GM12875 (cell line): ENCODE results near the gene DNAH17.

Source experiments
- H3K4me3 ChIP-seq: one replicate; pipeline ENCODE4 v1.5.1; 2011; ENCODE audit warnings: low read depth, low read length, control low read depth
- TF ChIP-seq, protein P1 (sequence below): IDR thresholded peaks from 2 replicates; pipeline ENCODE4 v1.5.1; 2011; ENCODE audit warnings: low read depth, mild to moderate bottlenecking, control low read depth, inconsistent platforms, low read length, moderate library complexity, borderline replicate concordance; ENCODE audit not compliant: insufficient read depth

DNAH17 gene

GRCh38 chr17:78499715-78500540 is 77.3 kb downstream of the DNAH17 start:
- no peak overlapping the region for H3K4me3 ChIP-seq
- TF ChIP-seq, protein P1, sequence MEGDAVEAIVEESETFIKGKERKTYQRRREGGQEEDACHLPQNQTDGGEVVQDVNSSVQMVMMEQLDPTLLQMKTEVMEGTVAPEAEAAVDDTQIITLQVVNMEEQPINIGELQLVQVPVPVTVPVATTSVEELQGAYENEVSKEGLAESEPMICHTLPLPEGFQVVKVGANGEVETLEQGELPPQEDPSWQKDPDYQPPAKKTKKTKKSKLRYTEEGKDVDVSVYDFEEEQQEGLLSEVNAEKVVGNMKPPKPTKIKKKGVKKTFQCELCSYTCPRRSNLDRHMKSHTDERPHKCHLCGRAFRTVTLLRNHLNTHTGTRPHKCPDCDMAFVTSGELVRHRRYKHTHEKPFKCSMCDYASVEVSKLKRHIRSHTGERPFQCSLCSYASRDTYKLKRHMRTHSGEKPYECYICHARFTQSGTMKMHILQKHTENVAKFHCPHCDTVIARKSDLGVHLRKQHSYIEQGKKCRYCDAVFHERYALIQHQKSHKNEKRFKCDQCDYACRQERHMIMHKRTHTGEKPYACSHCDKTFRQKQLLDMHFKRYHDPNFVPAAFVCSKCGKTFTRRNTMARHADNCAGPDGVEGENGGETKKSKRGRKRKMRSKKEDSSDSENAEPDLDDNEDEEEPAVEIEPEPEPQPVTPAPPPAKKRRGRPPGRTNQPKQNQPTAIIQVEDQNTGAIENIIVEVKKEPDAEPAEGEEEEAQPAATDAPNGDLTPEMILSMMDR: no peak

DNA sequence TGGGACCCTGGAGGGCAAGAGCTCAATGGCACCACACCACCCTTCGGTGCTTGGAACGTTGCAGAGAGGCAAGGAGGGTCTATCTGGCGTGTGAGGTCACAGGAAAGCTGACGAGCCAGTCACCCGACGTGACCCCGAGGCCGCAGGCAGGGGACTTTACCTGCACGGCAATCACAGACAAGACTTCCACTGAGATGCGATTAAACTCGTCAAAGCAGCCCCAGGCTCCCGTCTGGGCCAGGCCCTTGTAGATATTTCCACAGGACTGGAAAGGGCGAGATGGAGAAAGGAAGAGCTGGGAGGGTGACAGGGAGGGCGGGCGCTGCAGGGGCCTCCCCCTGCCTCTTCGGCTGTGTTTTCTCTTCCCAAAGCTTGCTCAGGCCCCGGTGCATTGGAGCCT is 78.3 kb downstream of the DNAH17 start:
- no peak overlapping the region for H3K4me3 ChIP-seq
- TF ChIP-seq, protein P1: no peak

DNA sequence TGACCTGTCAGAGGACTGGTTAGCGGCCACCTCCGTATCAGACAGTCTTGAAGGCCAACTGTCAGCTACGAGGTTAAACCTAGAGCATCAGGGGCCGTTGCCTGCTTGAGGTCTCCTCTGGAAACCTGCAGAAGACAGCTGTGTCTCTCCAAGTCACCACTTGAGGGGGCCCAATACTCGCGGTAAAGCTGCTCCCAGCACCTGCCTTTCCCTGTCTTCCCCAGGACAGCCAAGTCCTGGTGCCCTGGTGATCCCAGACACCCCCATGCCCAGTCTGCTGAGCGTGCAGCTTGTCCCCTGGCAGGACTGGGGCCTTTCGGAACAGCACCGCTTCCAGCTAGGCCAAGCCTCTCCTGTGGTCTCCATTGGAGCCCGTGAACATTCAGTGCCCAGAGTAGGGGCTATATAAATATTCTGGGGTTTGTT is 80.1 kb downstream of the DNAH17 start:
- no peak overlapping the region for H3K4me3 ChIP-seq
- TF ChIP-seq, protein P1: peak; percentile 83

GRCh38 chr17:78496311-78496710 is 80.9 kb downstream of the DNAH17 start:
- TF ChIP-seq, protein P1: no peak
- H3K4me3 ChIP-seq: no peak overlapping the region

GRCh38 chr17:78495634-78496033 is 81.6 kb downstream of the DNAH17 start:
- no peak overlapping the region for H3K4me3 ChIP-seq
- TF ChIP-seq, protein P1: no peak

- TF ChIP-seq, protein P1: no peak
- H3K4me3 ChIP-seq: no peak overlapping the region
These were observed 82.4 kb downstream of the DNAH17 start for GRCh38 chr17:78494696-78495330.
